Gastroesophageal sphincter (tissue), 3 donors: Measurements from ENCODE around the gene HSD17B8.

Experiments
- CTCF ChIP-seq, 4 experiments: fragments of 200-600 bp in 2 of 4; fragments of 450-650 bp in 2 of 4; sonication (generic) in 1 of 4; IDR thresholded peaks; one replicate each; pipeline ENCODE4 v1.5.1; 2017 to 2019; ENCODE audit warnings: antibody characterized with exemption in 4 of 4, mild to moderate bottlenecking in 2 of 4, moderate library complexity in 2 of 4
- EP300 ChIP-seq: sonication (generic); formaldehyde crosslinking; IDR thresholded peaks from one replicate; pipeline ENCODE4 v1.6.1; 2017; ENCODE audit warnings: antibody characterized with exemption, mild to moderate bottlenecking
- POLR2A ChIP-seq, 2 donors: fragments of 450-650 bp; IDR thresholded peaks; one replicate each; pipeline ENCODE4 v1.6.1; 2017; ENCODE audit warnings: antibody characterized with exemption in 2 of 2, mild to moderate bottlenecking in 2 of 2, moderate library complexity in 1 of 2
- POLR2AphosphoS5 ChIP-seq: sonication (generic); formaldehyde crosslinking; IDR thresholded peaks from one replicate; pipeline ENCODE4 v1.6.1; 2017; ENCODE audit warnings: antibody characterized with exemption

DNA sequence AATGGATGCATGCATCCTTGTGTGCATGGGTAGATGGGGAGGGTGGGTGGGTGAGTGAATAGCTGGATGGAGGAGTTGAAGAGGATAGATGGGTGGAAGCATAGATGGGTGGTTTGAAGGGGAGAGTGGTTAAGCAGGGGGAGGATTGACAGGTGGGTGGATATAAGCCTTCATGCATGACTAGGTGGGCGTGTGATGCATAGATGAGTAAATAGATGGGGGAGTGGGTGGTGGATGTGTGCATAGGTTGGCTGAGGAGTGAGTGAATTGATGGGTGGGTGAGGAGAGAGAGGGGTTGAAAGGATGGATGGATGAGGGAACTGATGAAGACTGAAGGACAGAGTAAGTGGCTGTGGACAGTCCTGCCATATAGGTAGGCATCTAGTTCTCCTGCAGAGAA lies 16.6 kb upstream of the HSD17B8 start:
- TF ChIP-seq CTCF (IDR thresholded peaks at IDR 0.05): no peak
- TF ChIP-seq POLR2A (IDR thresholded peaks at IDR 0.05): no peak
- TF ChIP-seq POLR2AphosphoS5: no peak
- no peak for TF ChIP-seq EP300
